GM21423 (cell line): Measurements from ENCODE around the gene RNF212B.

ENCODE experiments used
- ATAC-seq: cut with Tn5 transposase; IDR thresholded peaks from one replicate; pipeline ENCODE4 v1.9.1; 2021; ENCODE audit warnings: mild to moderate bottlenecking, moderate library complexity; ENCODE audit not compliant: unreplicated experiment

RNF212B gene

DNA sequence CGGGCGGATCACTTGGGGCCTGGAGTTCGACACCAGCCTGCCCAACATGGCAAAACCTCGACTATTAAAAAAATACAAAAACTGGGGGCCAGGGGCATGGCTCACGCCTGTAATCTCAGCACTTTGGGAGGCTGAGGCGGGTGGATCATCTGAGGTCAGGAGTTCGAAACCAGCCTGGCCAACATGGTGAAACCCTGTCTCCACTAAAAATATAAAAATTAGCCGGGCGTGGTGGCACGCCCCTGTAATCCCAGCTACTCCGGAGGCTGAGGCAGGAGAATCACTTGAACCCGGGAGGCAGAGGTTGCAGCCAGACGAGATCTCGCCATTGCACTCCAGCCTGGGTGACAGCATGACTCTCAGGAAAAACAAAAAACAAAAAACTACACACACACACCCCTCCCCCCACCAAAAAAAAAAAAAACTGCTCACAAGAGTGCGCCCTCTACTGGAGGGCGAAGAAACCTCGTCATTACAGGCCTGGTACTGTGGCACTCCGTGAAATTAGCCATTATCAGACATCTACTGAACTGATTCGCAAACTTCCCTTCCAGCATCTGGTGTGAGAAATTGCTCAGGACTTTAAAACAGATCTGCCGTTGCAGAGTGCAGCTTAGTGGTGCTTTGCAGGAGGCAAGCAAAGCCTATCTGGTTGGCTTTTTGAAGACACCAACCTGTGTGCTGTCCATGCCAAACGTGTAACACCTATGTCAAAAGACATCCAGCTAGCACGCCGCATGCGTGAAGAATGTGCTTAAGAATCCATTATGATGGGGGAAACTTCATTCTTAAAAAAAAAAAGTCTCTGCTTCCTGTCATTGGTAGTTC lies 57.2 kb downstream of the RNF212B start:
- ATAC-seq: no peak

GRCh38 chr14:23296012-23296777 lies 58.5 kb downstream of the RNF212B start:
- ATAC-seq: no peak

DNA sequence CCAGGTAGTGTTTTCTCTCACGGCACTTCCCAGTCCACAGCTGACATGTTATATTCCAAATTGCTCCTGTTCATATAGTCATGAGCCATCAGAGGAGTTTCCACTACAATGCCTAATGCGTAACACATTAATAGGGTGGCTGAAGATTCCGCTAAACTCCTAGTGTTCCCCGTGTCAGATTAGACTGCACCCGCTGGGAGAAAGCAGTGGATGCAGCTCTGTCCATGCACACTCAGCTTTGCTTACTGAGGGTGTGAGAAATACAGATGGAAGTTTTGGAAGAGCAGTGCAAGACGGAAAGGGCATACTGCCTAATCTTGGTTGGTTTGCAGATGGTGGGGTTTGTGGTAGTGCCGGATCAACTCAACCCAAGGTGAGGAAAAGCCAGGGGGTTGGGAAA lies 59.4 kb downstream of the RNF212B start:
- no peak for ATAC-seq

- no peak for ATAC-seq
Observed at GRCh38 chr14:23297611-23298277, 60.0 kb downstream of the RNF212B start.

DNA sequence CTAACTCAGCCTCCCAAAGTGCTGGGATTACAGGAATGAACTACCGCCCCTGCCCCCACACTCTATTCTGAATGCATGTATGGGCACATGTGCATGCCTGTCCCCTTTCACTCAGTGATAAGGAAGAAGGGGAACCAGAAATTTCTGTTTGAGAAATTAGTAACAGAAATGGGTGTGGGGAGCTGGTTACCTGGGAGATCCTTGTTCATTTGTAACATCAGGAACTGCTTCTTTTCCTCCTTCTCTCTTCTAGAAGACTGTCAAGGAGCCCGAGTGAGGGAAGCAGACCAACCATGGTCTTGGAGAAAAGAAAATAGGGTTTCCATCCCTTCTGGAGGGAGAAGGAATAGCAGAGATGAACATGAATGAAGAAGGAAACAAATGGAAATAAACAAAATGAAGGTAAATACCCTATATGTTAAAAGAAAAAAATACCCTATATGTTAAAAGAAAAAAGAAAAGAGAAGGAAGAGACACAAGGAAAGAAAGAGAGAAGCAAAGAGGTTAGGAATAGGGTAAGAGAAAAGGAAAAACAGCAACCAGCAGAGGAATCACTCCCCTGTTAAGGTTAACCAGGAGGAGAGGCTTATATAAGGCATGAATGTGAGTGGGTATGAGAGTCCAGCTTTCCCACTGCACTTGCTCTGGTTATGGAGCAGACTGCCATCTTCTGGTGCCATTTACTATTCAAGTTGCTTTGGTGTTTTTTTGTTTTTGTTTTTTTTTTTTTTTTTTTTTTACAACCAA lies 61.6 kb downstream of the RNF212B start:
- no peak for ATAC-seq

DNA sequence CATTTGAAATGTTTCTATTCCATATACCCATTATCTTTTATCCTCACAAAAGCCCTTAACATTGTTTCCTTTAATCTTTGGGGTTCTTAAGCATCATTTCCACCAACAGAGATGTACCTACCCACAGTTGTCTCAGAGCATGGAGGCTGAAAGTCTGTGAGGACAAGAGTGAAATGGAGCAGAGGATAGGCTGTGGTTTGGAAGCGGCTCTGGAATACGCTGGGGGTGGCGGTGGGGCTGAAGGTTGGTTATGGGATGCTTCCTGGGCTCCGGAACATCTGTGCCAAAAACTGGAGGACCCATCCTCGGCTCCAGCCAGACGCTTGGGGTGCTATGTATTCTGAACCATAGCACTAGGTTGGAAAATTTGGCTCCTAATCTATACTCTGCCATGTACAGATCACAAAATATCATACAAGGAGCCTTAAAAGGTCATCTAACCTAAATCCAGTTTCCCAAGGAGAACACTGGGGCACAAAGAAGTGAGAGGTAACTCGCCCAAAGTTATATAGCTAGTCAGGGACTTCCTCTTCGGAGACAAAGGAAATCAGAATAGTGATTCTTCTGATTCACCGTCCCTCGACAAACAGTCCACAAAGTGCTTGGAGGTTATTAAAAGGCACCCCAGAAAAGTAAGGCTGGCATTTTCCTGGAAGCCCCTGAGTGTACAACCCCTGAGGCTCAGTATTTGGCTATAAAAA lies 62.4 kb downstream of the RNF212B start:
- ATAC-seq: no peak

GRCh38 chr14:23300687-23301223 lies 63.0 kb downstream of the RNF212B start:
- no peak for ATAC-seq

- ATAC-seq: peak; percentile 72
Observed at GRCh38 chr14:23301288-23301968, 63.7 kb downstream of the RNF212B start.

DNA sequence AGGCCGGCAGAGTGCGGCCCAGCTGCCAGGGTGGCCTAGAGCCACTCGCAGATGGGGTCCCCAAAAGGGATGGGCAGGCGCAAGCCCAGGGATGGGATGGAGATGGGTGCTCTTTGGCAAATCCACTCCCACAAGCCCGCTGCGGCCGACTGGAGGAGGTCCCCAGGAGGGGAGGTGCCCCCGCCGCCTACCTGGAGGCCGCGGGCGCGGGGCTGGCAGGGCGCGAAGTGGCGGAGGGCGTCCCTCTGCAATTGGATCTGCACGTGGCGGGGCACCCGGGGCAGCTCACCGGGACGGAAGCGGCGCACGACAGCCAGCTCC lies 64.2 kb downstream of the RNF212B start:
- peak; percentile 6 for ATAC-seq

DNA sequence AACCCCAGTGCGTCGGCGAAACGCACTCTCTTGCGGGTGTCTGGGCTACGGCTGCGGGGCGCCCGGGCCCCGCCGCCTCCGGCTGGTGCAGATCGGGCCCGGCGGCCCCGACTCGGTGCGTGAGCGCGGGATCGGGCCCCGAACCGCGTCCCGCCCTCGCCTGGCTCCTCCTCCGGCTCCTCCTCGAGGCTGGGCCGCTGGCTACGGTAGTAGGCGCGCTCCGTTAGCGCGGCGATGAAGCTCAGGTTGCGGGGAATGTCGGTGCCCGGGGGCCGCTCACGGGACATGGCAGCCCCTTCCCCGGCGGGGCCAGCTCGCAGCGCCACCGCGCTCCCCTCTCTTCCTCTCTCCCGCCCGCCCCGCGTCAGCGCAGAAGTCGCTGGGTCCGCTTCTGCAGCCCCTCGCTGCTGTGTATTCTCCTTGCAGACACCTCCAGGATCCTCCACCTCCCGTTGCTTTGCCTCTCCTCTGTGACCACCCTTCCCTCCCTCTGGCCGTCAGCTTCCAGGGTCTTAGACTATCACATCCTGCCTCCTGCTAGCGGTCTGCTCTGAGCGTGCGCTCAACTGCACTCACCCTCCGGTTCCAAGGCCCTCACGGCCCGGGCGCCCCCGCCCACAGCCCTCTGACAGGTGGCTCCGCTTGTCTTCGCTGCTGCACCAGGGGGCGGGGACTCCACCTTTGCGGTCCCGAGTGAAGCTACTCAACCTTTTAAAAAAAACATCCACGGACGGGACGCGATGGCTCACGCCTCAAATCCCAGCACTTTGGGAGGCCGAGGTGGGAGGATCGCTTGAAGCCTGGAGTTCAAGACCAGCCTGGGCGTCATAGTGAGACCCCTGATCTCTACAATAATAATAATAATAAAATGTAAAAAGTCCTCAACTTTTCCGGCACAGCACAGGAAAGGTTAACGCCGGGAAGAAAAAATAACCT lies 64.8 kb downstream of the RNF212B start, which contains the start of gene PPP1R3E:
PPP1R3E (minus strand) TSS at position 570 of the 936 bp plus-strand sequence; CDS start at position 287, 283 bp downstream.
- peak; percentile 29 for ATAC-seq

DNA sequence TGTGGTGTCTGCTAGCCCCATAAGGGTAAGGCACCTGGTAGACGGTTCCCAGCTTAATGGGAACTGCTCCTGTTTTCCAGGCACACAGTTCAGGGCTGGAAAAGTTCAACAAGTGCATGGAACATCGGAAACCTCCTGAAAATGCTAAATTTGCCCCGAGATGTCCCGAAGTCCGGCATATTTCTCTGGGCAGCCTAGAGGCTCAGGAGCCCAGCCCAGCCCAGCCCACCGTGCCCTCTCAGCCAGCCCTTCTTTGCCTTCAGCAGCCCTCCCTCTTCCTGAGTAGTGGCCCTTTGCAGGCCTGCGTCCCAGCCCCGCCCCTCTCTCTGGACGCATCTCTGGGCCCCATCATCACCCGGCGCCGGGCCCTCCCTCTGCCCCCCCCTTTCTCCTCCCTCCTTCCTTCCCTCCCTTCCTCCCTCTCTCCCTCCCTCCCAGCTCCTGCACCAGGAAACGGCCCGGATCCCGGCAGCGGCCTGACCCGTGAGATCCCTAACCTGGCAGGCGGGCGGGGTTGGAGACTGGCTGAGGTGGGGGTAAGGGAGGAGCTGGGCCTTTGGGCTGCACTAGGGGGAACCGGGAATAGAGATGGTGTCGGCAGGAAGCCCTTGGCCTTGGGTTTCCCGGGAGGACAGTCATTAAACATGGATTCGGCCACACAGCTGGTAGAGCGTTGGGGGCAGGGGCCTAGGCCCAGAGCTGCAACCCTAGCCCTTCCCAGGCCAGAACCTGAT lies 68.8 kb downstream of the RNF212B start, which contains the start of gene BCL2L2:
BCL2L2 (plus strand) TSS at position 422 of the 734 bp plus-strand sequence. CDS start 935 bp downstream, outside the sequence.
- peak; percentile 21 for ATAC-seq

GRCh38 chr14:23307146-23307530 lies 69.4 kb downstream of the RNF212B start:
- no peak for ATAC-seq

GRCh38 chr14:23307687-23308644 lies 70.2 kb downstream of the RNF212B start:
- no peak for ATAC-seq

DNA sequence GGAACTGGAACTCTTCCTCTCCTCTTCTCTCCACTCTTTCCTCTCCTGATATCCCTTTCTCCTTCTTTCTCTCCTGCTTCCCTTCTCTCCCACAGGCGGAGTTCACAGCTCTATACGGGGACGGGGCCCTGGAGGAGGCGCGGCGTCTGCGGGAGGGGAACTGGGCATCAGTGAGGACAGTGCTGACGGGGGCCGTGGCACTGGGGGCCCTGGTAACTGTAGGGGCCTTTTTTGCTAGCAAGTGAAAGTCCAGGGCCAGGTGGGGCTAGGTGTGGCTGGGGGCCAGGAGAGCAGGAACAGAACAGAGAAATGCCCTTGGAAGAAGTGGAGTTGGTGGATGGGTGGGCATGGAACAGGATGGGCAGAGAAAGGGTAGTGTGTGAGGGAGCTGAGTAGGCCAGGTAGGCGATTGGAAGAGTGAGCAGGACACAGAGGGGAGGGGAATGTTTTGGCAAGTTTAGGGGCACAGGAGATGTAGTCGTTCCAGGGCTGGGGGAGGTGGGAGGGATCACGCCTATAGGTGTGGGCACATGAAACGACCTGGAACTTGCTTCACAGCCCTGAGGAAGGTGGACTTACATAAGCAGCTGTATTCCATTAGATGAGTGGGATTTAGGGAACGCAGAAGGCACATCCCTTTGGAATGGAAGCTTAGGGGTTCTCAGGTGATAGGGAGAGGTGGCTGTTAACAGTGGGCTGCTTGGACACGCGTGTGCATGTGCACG lies 71.1 kb downstream of the RNF212B start:
- ATAC-seq: no peak

DNA sequence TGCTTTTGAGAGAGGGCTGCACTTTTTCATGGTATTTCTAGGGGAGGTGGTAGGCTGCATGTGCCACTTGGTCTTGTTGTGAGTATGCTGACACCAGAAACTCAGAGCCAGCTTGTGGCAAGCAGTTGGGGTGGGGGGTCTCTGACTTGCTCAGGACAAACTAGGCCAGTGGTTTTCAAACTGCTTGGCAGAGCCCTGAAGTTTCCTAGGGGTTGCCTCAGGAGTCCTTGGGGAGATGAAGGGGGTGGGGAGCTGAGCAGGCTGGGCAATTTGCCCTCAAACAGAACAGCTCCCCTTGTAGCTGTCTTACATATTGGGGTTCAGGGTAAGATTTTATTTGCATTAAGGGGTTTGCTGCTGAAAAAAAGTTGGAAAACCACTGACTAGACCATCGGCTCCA lies 72.8 kb downstream of the RNF212B start:
- ATAC-seq: no peak

DNA sequence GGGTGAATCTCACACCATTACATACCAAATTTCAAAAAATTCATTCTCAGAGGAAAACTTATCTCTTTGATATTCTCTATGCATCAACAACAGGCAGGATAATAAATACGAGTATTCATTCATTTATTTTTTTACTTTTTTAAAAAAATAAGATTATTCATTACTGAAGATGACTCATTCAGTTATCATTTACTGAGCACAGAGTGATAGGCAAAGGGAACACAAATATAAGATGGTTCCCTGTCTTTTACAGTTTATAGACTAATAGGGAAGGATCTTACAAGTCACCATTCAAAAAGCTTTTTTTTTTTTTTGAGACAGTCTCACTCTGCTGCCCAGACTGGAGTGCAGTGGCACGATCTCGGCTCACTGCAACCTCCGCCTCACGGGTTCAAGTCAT lies 78.6 kb downstream of the RNF212B start:
- no peak for ATAC-seq
